Loucy (cell line): ENCODE measurements around the gene PKHD1.

Experiments
- EZH2phosphoT487 ChIP-seq: fragments of 200-600 bp; IDR thresholded peaks from 2 replicates; pipeline ENCODE4 v1.6.1; 2018; ENCODE audit warnings: antibody characterized with exemption, mild to moderate bottlenecking, moderate library complexity, borderline replicate concordance
- TF ChIP-seq, protein P1 (sequence below): fragments of 200-600 bp; sonication (generic); conservative IDR thresholded peaks from 2 replicates; pipeline ENCODE4 v1.5.1; 2014; ENCODE audit warnings: mild to moderate bottlenecking, antibody characterized with exemption, low read length

DNA sequence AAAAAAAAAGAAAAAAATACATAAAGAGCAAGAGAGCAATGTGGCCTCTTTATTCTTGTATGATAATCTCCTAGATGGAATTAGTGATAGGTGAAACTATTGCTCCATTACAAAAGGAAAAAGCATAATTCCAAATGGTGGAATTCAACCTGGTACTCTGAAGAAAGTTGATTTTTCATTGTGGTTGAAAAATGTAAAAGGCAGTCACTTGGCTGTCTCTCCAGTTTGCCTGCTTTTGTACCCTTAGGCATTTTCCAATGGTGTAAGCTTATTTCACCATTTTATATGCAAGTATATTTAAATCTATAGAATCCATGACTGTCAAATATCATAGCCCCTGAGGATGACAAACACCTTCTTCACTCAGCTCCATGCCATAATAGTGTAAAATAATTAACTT is 38.8 kb upstream of the PKHD1 start:
- TF ChIP-seq EZH2phosphoT487: no peak
- TF ChIP-seq, protein P1, sequence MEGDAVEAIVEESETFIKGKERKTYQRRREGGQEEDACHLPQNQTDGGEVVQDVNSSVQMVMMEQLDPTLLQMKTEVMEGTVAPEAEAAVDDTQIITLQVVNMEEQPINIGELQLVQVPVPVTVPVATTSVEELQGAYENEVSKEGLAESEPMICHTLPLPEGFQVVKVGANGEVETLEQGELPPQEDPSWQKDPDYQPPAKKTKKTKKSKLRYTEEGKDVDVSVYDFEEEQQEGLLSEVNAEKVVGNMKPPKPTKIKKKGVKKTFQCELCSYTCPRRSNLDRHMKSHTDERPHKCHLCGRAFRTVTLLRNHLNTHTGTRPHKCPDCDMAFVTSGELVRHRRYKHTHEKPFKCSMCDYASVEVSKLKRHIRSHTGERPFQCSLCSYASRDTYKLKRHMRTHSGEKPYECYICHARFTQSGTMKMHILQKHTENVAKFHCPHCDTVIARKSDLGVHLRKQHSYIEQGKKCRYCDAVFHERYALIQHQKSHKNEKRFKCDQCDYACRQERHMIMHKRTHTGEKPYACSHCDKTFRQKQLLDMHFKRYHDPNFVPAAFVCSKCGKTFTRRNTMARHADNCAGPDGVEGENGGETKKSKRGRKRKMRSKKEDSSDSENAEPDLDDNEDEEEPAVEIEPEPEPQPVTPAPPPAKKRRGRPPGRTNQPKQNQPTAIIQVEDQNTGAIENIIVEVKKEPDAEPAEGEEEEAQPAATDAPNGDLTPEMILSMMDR: no peak
